EH (cell line): ENCODE data around the gene RANBP3L.
A peak's percentile ranks its signal among the peaks of the same experiment; 100 is the strongest.
"Not testable (repeated sequence)": the region's sequence is repeated elsewhere in the genome, so short reads cannot be mapped to it uniquely, and the experiment has no call there.

ENCODE experiments used
- DNase-seq: peaks from one replicate; pipeline ENCODE4 v3.0.0-alpha.2; 2015; ENCODE audit warnings: low read depth

The RANBP3L gene

GRCh38 chr5:36206913-36207312 lies 94.8 kb downstream of the RANBP3L start:
- no peak for DNase-seq

GRCh38 chr5:36205329-36205728 lies 96.4 kb downstream of the RANBP3L start:
- DNase-seq = no peak

- peak; percentile 68 for DNase-seq
These were observed 99.2 kb downstream of the RANBP3L start for GRCh38 chr5:36202521-36202961.

GRCh38 chr5:36200513-36200912 lies 101.2 kb downstream of the RANBP3L start:
- DNase-seq = peak; percentile 32

- peak; percentile 64 for DNase-seq
These were observed 102.1 kb downstream of the RANBP3L start for GRCh38 chr5:36199620-36200019.

- not testable (repeated sequence) for DNase-seq
These were observed 102.9 kb downstream of the RANBP3L start for GRCh38 chr5:36198783-36199182.
